GM12875 (cell line): Measurements from ENCODE around the gene PNP.

ENCODE experiments used
- H3K4me3 ChIP-seq: one replicate; pipeline ENCODE4 v1.5.1; 2011; ENCODE audit warnings: low read depth, low read length, control low read depth
- CTCF ChIP-seq: IDR thresholded peaks from 2 replicates; pipeline ENCODE4 v1.5.1; 2011; ENCODE audit warnings: low read depth, mild to moderate bottlenecking, control low read depth, inconsistent platforms, low read length, moderate library complexity, borderline replicate concordance; ENCODE audit not compliant: insufficient read depth

Gene PNP

GRCh38 chr14:20469890-20470602 is 840 bp downstream of the PNP start:
- no peak for TF ChIP-seq CTCF
- H3K4me3 ChIP-seq = peak overlapping the region; percentile 77

- TF ChIP-seq CTCF = no peak
- peak overlapping the region; percentile 77 for H3K4me3 ChIP-seq
Observed at GRCh38 chr14:20470603-20470901, 1.3 kb downstream of the PNP start.

GRCh38 chr14:20472536-20473169 is 3.4 kb downstream of the PNP start:
- no peak overlapping the region for H3K4me3 ChIP-seq
- no peak for TF ChIP-seq CTCF

DNA sequence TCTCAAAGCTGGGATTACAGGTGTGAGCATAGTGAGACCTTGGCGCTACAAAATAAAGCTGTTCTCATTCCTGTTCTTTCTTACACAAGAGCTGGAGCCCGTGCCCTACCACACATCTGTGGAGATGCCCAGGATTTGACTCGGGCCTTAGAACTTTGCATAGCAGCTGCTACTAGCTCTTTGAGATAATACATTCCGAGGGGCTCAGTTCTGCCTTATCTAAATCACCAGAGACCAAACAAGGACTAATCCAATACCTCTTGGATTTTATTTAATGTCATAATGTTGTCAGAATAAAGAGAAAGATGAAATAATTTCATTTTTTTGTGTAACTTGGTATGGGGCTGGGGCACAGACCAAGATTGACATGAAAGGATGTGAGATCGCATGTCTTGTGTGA is 7.6 kb downstream of the PNP start:
- no peak for TF ChIP-seq CTCF
- H3K4me3 ChIP-seq = no peak overlapping the region

GRCh38 chr14:20477211-20477876 is 8.1 kb downstream of the PNP start:
- no peak overlapping the region for H3K4me3 ChIP-seq
- no peak for TF ChIP-seq CTCF

DNA sequence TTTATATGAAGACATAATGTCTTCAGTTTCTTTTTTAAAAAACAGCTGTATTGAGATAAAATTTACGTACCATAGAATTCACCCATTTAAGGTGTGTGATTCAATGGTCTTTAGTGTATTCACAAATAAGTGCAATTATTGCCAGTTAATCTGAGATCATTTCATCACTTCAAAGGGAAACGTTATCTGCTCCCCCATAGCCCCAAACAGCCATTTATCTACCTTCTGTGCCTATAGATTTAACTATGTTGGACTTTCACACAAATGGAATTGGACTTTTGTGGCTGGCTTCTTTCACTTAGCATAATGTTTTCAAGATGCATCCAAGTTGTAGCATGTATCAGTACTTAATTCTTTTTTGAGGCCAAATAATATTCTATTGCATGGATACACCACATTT is 9.7 kb downstream of the PNP start:
- no peak for TF ChIP-seq CTCF
- H3K4me3 ChIP-seq = no peak overlapping the region

DNA sequence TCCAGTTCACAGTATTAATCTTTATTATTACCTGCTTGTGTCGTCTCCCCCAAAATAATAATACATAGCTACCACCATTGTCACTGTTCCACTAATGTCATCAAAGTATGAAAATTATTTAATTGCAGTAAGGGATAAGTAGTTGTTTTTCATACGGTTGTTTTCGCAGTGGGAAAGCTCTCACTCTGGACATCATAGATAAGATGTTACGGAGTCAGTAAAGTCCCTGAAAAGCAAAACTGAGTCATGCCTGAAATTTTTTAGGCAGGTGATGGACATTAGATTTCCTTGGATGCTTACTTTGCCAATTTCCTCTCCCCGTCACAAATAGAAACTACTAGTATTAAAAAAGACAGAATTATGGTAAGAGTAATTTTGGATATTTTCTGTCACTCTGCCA is 13.2 kb downstream of the PNP start:
- TF ChIP-seq CTCF = no peak
- no peak overlapping the region for H3K4me3 ChIP-seq
